GM12873 (cell line): Measurements from ENCODE around the gene BAIAP2L1.

Experiments
- CTCF ChIP-seq: IDR thresholded peaks from 2 replicates; pipeline ENCODE4 v1.5.1; 2012; ENCODE audit warnings: low read depth, mild to moderate bottlenecking, moderate library complexity, low read length, control low read depth; ENCODE audit not compliant: insufficient read depth; ENCODE audit errors: missing control alignments

The BAIAP2L1 gene

DNA sequence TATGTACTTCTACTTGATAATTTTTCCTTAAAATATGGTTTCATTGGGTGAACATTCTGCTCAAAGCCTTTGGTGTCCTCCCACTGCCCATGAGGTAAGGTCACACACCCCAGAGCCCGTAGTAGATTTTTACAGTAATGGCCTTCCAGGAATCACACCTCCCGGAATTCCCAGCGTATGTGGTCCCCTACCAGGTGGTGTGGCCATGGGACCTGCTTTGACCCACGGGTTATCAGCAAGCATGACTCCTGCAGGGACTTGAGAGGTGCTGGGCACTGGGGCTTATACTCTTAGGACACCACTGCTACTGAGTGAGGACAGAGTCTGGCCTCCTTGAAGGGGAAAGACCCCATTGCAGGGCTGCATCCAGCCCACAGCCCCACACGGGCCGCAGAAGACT is 42.2 kb downstream of the BAIAP2L1 start:
- TF ChIP-seq CTCF = no peak

DNA sequence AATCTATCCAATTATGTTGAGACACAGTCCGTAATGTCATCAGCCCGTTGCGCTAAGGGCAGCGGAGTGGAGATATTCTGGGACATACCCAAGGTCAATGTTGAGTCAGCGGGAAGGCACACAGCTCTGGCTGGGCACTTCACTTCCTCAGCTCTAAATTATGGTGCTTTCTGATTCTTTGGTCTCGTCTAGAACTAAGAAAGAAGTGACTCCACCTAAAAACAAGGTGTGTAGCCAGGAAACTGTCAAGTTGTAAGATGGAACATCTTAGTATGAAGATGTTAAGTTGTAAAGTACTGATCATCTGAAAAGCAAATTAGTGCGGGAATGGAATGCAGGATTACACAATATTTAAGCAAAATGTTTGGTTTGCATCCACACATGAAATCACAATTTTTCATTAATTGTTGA is 43.1 kb downstream of the BAIAP2L1 start:
- TF ChIP-seq CTCF = no peak

DNA sequence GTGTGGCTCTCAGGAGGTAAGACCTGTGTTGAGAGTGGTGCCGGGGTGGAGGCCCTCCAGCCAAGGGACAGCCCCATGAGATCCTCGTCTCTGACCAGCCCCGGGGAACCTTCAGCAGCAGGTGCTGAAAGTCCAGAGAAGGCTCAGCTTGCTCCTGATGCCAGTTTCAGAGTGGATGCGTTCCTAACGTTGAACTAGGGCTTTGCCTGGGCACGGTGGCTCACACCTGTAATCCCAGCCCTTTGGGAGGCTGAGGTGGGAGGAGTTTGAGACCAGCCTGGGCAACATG is 45.7 kb downstream of the BAIAP2L1 start:
- no peak for TF ChIP-seq CTCF

DNA sequence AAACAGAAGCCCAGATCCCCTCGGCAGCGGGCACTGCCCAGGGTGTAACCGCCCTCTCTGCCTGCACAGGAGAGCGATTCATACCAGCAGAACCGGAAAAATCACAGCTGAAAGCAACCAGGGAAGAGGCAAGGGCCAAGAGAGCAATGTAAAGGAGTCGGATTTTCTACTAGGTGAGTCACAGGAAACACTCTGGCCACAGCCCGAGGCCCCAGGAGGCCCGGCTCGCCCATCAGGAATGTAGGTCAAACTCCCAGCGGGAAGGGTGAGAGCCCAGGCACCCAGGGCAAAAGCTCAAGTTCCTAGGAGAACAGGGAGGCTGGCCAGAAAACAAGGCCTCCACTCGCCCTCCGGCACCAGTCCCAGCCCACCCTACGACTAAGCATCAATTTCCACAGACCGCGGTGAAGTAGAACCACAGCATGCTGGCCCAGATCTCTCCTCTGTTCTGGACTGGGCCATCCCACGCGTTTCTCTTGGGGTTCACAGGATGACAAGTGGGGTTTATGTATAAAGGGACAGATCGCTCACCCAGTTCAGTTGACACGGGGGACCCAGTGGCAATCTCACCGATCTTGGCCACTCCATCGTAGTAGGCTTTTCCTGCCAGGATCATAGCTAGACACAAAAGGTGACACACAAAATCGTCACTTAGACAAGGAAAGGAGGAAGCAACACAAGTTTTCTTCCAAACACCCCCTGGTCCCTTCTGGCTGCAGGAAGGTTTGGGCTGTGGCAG is 46.2 kb downstream of the BAIAP2L1 start:
- no peak for TF ChIP-seq CTCF

- TF ChIP-seq CTCF = no peak
Observed at GRCh38 chr7:98354052-98354451, 46.8 kb downstream of the BAIAP2L1 start.

DNA sequence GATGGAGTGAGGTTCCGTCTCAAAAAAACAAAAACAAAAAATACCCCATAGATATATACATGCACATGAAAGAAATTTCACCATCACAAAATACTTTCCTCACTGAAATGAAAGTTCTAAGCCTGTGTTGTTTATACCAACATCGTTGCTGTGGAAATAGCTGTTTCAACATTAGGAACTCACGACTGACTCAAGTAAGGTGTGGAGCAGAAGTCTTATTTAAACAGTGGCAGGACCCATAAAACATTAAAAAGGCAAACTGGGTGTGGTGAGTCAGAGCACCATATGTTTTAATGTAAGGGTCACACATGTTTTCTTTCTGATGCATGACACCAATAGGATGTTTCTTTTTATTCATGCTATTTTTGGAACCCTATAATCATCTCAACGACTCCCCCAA is 48.3 kb downstream of the BAIAP2L1 start:
- no peak for TF ChIP-seq CTCF

- no peak for TF ChIP-seq CTCF
Observed at GRCh38 chr7:98351136-98351535, 49.8 kb downstream of the BAIAP2L1 start.
